Erythroblast (primary cell): ENCODE results near the gene EDC3.

Source experiments
- DNase-seq, 2 experiments: peaks; one replicate each; lab custom pipeline; 2025; lab: John Stamatoyannopoulos, UW
- GATA1 ChIP-seq: IDR thresholded peaks from 2 replicates; pipeline ENCODE4 v1.6.1; 2011; ENCODE audit warnings: low read depth, mild to moderate bottlenecking, control low read depth, low read length, moderate library complexity
- POLR2A ChIP-seq: IDR thresholded peaks from 2 replicates; pipeline ENCODE4 v1.6.1; 2011; ENCODE audit warnings: mild to moderate bottlenecking, low read length

Gene EDC3

GRCh38 chr15:74595271-74595670 lies 100.6 kb downstream of the EDC3 start:
- TF ChIP-seq POLR2A (no peak), GATA1 (no peak)
- DNase-seq = no peak

DNA sequence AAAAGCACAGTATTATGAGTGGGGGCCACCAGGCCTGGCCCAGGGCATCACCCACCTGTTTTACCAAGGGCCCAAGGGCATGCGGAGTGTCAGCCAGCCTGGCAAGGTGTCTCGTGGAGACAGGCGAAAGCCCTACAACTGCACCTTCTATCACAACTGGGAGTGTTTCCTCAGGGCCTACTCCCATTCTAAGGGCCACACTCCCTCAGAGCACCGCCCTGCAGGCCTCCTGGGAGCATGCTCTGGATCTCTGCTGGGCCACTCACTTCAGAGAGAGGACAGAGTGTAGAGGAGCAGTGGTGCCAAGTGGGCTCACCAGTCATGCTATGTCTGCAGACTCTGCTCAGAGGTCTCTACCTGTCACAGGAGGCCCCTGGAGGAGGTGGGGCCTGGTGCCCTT lies 101.4 kb downstream of the EDC3 start:
- DNase-seq = no peak
- no peak for TF ChIP-seq GATA1
- no peak for TF ChIP-seq POLR2A

DNA sequence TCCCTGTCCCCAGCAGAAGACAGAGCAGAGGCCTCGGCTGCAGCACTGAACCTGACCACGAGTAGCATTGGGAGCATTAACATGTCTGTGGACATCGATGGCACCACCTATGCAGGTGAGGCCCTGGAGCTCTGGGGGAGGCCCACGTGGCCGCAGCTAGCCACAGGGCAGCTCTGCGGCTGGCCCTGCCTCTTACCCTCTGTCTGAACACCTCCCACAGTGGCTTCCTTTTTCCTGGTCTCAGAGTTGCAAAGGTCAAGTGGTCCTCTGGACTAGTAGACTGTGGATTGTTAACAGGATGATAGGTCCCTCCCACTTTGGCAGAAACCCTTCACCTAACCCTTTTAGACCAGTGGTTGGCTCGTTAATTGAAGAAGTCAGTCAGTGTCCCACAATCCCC lies 102.7 kb downstream of the EDC3 start:
- no peak for TF ChIP-seq POLR2A
- no peak for TF ChIP-seq GATA1
- DNase-seq = no peak

GRCh38 chr15:74592222-74592621 lies 103.6 kb downstream of the EDC3 start:
- no peak for DNase-seq
- TF ChIP-seq POLR2A = no peak
- TF ChIP-seq GATA1 = no peak

DNA sequence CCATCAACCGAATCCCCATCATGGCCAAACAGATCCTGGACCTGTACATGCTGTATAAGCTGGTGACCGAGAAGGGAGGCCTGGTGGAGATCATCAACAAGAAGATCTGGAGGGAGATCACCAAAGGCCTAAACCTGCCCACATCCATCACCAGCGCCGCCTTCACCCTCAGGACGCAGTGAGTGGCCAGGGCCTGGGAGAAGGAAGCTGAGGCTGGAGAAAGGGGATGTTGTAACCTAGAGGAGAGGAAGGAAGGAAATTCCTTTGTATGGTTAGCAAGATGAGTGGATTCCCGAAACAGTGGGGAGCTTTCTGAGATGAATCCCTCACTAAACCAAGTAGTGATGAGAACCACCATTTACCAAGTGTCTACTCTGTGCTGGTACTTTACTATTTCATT lies 106.0 kb downstream of the EDC3 start:
- no peak for TF ChIP-seq POLR2A
- TF ChIP-seq GATA1 = no peak
- no peak for DNase-seq

DNA sequence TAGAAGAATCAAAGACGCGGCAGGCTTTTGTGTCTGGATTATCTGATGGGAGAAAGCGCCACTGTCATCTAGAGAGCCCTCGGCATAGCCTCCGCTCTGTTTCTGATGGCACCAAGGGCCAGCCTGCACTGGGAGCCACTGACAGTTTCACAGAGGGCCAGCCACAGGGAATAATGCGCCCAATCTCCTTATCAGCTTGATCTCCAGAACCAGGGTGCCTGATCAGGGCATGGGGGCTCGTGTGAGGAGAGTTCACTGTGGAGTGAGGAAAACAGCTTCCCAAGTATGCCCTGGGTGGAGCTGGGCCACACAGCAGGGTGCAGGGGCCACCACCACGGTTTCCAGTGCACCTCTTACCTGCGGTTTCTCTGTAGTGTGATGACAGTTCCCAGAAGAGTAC lies 110.0 kb downstream of the EDC3 start:
- DNase-seq = no peak
- TF ChIP-seq POLR2A = no peak
- TF ChIP-seq GATA1 = no peak

- TF ChIP-seq POLR2A = no peak
- TF ChIP-seq GATA1 = no peak
- no peak for DNase-seq
Observed at GRCh38 chr15:74585191-74585590, 110.6 kb downstream of the EDC3 start.

- TF ChIP-seq POLR2A = no peak
- peak; percentile 40 to 72 for DNase-seq
Observed at GRCh38 chr15:74584779-74585178, 111.0 kb downstream of the EDC3 start.

DNA sequence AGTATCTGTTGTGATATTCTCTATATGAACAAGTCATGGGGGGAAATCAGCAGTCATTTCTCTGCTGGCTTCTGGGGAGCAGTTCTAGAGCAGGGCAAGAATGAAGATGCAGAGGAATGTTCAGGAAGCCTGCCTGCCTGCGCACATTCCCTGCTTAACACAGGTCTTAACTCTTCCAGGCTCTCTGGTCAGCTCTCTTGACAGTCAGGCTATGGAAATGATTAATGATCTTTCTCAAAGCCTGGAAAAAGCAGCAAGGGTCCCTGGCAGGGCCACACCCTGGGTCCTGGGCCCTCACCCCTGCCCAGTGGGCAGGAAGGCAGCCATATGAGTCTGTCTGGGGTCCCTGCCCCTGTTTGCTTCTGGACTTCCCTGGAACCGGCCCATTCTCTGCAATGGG lies 111.6 kb downstream of the EDC3 start:
- DNase-seq = no peak
- TF ChIP-seq GATA1 = no peak
- no peak for TF ChIP-seq POLR2A
